ENCODE measurements around the gene RNF112.
A peak's percentile ranks its signal among the peaks of the same experiment; 100 is the strongest.

RNF112 gene

DNA sequence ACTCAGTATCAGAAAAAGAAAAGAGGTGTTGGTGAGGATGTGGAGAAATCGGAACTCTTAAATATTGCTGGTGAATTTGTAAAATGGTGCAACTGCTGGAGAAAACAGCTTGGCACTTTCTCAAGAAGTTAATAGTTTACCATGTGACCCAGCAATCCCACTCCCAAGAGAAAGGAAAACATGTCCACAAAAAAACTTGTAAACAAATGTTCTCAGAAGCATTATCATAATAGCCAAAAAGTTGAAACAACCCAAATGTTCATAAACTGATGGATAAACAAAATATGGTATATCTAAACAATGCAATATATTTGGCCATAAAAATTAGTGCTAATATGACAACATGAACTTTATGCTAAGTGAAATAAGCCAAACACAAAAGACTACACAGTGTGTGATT lies 35.3 kb upstream of the RNF112 start:
- DNase-seq (ENCODE audit: low read depth): no peak

DNA sequence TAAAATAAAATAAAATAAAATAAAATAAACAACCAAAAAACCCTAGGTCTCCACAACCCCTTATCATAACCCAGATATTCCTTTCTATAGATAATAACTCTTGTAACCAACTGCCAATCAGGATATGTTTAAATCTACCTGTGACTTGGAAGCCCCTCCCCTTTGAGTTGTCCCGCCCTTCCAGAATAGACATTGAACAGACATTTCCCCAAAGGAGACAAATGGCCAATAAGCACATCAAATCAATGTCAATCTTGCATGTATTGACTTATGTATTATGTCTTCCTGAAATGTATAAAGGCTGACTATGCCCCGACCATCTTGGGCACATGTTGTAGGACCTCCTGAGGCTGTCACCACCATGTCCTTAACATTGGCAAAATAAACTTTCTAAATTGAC lies 34.2 kb upstream of the RNF112 start:
- no peak for DNase-seq (ENCODE audit: low read depth)

DNA sequence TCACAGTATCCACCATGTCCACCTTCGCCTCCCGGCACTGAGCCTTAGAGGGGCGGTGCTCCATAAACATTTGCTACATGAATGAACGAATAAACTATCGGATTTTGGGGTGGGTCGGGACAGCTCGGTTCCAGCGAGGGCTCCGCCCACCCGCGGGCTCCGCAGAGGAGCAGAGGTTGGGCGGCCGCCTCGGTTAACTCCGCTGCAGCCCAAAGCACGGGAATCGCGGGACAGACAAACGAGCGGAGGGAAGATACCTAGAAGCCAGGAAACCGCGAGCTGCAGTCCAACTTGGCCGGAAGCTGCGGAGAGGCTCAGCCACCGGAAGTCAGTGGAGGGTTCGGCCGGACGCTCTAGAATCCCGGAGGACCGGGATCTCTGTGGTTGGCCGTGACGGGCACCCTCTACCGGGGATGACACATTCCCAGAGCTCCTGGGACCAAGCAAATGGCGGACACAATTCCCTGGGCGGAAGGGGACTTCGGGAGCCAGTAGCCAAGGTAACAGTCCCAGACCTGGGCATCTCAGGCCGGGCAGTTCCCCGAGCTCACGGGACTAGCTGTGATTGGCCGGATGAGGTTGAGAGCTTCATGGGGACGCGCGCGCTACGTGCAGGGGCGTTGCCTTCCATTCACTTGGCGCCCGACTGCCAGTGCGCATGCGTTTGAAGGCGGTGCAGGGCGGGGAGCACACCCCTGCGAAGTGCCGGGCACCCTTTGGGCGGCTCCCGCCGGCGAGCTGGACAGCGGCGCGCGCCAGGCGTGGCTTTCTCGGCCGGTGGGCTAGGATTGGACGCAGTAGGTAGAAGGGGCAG lies 33.2 kb upstream of the RNF112 start:
- DNase-seq (ENCODE audit: low read depth): peak; percentile 94

DNA sequence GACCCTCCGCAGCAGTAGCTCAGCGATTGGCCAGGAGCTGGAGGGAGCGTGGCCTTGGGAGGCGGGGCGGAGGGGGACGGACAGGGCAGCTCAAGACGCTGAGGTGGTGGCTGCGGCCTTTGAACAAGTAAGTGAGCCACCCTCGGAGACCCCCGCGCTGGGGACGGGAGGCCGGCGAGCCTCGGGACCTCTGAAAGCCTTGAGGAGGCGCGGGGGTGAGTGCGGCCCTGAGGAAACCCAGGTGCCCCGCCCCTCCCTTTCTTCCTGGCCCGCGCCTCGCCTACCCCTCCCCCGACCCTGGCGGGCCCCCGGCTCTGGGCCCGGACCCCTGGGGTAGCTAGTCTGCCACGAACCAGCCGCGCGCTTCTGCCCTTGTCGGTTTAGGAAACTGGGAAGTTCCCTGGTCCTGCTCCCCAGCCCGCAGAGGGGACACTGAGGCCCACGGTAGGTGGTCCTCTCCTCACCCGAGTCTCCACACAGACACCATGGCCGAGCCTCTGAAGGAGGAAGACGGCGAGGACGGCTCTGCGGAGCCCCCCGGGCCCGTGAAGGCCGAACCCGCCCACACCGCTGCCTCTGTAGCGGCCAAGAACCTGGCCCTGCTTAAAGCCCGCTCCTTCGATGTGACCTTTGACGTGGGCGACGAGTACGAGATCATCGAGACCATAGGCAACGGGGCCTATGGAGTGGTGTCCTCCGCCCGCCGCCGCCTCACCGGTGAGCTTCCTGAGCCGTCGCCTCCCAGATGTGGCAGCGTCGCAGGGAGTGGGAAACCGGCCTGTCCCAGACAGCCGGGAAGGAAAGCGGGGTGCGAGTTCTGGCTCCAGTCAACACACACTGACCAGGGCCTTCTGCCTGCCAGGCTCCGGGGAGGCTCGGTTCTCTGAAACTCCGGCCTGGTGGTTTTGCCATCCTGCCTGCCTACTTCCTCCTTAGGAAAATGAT lies 32.3 kb upstream of the RNF112 start, which contains the start of gene MAPK7:
TSS of gene MAPK7 (plus strand) at position 83 of the 945 bp plus-strand sequence. CDS start at position 486, 403 bp downstream.
- DNase-seq (ENCODE audit: low read depth): no peak

DNA sequence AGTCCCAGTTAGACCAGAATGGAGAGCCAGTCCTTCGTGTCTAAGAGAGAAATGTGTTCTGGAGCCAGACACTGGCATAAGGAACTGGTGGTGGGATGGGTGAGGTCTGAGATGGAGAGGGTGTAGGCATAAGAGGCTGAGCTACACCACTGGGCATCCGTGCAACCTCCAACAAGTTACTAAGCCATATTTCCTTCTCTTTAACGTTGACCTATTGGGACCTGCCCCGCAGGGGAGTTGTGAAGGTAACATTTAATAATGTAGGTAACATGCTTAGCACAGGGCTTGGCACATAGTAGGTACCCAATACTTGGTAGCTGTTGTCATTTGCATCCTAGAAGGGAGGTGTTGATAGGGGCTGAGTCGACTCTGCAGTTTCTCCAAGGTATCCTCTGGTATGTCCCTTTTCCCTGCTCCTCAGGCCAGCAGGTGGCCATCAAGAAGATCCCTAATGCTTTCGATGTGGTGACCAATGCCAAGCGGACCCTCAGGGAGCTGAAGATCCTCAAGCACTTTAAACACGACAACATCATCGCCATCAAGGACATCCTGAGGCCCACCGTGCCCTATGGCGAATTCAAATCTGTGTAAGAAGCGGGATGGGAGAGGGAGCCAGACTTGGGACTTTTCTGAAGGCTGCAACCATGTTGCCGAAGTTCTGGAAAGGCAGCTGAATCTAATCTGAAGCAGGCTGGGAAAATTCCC lies 31.5 kb upstream of the RNF112 start:
- DNase-seq (ENCODE audit: low read depth): no peak

DNA sequence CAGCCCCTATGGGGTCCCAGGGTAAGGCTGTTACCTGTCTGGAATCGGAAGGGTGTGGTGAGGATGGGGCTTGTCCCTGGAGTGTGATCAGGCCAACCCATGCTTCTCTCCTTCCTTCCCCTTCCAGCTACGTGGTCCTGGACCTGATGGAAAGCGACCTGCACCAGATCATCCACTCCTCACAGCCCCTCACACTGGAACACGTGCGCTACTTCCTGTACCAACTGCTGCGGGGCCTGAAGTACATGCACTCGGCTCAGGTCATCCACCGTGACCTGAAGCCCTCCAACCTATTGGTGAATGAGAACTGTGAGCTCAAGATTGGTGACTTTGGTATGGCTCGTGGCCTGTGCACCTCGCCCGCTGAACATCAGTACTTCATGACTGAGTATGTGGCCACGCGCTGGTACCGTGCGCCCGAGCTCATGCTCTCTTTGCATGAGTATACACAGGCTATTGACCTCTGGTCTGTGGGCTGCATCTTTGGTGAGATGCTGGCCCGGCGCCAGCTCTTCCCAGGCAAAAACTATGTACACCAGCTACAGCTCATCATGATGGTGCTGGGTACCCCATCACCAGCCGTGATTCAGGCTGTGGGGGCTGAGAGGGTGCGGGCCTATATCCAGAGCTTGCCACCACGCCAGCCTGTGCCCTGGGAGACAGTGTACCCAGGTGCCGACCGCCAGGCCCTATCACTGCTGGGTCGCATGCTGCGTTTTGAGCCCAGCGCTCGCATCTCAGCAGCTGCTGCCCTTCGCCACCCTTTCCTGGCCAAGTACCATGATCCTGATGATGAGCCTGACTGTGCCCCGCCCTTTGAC lies 30.3 kb upstream of the RNF112 start:
- no peak for DNase-seq (ENCODE audit: low read depth)

DNA sequence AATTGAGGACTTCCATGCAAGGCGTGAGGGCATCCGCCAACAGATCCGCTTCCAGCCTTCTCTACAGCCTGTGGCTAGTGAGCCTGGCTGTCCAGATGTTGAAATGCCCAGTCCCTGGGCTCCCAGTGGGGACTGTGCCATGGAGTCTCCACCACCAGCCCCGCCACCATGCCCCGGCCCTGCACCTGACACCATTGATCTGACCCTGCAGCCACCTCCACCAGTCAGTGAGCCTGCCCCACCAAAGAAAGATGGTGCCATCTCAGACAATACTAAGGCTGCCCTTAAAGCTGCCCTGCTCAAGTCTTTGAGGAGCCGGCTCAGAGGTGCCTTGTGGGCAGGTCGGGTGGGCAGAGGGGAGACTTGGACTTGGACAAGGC lies 29.7 kb upstream of the RNF112 start:
- DNase-seq (ENCODE audit: low read depth): no peak

DNA sequence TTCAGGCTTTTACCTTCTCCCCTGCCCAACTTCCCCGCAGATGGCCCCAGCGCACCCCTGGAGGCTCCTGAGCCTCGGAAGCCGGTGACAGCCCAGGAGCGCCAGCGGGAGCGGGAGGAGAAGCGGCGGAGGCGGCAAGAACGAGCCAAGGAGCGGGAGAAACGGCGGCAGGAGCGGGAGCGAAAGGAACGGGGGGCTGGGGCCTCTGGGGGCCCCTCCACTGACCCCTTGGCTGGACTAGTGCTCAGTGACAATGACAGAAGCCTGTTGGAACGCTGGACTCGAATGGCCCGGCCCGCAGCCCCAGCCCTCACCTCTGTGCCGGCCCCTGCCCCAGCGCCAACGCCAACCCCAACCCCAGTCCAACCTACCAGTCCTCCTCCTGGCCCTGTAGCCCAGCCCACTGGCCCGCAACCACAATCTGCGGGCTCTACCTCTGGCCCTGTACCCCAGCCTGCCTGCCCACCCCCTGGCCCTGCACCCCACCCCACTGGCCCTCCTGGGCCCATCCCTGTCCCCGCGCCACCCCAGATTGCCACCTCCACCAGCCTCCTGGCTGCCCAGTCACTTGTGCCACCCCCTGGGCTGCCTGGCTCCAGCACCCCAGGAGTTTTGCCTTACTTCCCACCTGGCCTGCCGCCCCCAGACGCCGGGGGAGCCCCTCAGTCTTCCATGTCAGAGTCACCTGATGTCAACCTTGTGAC lies 29.1 kb upstream of the RNF112 start:
- no peak for DNase-seq (ENCODE audit: low read depth)

DNA sequence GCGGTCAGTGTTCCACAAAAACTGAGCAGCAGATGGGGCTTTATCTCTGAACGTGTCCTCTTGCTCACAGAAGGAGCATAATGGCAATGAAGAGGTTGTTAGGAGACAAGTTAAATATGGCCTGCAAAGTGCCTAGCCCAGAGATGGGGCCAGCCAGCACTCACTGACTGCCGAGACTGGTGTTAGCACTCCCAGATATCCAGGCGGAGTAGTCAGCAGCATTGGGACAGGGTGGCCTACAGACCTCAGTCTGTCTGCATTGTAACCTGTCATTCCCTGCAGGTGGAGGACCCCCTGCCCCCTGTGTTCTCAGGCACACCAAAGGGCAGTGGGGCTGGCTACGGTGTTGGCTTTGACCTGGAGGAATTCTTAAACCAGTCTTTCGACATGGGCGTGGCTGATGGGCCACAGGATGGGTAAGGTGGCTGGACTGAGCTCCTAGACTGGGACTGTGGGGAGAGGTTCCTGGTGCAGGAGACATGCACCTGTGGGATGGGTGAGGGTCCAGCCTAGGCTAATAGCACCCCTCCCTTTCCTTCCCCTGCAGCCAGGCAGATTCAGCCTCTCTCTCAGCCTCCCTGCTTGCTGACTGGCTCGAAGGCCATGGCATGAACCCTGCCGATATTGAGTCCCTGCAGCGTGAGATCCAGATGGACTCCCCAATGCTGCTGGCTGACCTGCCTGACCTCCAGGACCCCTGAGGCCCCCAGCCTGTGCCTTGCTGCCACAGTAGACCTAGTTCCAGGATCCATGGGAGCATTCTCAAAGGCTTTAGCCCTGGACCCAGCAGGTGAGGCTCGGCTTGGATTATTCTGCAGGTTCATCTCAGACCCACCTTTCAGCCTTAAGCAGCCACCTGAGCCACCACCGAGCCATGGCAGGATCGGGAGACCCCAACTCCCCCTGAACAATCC lies 28.2 kb upstream of the RNF112 start:
- no peak for DNase-seq (ENCODE audit: low read depth)

DNA sequence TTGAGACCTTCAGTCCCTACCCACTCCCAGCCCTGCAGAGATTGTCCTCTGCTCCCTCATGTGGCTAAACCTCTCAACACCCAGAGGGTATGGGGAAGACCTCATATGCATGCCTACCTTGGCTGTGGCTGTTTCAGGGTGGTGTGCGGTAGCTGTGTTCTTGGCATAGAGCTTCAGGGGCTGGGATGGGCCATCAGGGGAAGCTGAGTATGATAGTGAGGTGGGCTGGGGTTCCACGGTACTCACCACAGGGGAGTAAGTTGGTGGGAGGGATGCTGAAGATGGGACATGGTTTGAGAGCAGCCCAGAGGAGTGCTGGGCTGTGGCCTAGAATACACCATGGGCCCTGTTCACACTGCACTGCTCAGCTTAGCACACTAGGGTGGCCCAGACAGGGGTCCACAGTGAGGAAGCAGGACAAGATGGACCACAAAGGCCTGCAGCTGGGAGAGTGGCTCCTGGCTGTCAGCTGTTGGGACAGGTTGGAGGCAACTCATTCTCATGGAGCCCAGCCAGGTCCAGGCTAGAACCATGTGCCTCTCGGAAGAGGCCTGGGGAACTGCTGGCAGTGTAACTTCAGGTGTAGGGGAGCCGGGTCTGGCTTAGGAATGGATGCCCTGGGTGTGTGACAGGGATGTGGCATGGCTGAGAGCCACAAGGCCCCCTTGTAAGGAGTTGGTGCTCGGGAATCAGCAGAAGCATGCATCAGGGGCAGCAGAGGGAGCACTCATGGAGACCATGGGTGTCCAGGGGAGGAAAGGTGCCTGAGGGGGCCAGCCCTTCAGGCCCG lies 27.2 kb upstream of the RNF112 start:
- no peak for DNase-seq (ENCODE audit: low read depth)

DNA sequence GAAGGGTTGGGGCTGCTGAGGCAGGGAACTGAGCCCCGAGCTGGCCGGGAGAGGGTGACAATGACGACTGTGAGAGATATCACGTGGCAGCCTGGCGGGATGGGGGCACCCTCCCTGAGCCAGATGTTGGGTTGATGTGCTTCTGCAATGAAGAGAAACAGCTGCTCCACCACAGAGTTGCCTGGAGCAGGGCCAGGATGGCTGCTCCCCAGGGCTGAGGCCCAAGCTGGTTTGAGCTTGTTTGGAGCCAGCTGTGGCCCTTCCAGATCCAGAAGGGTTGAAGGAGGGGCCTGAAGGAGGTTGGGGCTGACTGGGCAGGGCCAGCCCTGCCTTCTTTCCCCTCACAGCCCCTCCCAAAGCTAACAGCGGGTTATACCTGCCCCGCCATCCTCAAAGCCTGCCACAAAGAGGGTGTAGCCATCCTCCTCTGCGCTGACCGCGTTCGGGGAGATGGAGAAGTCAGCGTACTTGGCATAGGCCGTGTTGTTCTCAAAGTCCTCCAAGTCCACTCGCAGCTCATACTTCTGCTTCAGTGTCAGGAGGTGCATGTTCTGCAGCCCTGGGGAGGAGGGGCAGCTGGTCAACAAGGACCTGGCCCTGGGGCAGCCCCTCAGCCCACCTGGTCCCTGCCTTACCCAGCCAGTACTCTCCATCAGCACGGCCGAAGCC lies 26.2 kb upstream of the RNF112 start:
- peak; percentile 35 for DNase-seq (ENCODE audit: low read depth)

DNA sequence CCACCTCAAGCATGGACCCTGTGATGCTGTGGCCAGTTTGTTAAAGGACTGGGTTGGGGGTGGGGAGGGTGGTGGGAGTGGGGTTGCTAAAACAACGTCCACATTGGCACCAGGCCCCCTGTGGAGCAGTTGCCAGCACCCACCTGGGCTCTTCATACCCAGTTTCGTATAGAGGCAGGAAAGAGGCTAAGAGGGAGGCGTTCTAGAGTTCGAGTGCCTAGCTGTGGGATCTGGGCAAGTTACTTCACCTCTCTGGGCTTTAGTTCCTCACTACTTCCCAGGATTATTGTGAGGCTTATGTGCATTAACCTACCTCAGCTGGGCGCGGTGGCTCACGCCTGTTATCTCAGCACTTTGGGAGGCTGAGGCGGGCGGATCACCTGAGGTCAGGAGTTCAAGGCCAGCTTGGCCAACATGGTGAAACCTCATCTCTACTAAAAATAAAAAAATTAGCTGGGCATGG lies 25.5 kb upstream of the RNF112 start:
- DNase-seq (ENCODE audit: low read depth): no peak

DNA sequence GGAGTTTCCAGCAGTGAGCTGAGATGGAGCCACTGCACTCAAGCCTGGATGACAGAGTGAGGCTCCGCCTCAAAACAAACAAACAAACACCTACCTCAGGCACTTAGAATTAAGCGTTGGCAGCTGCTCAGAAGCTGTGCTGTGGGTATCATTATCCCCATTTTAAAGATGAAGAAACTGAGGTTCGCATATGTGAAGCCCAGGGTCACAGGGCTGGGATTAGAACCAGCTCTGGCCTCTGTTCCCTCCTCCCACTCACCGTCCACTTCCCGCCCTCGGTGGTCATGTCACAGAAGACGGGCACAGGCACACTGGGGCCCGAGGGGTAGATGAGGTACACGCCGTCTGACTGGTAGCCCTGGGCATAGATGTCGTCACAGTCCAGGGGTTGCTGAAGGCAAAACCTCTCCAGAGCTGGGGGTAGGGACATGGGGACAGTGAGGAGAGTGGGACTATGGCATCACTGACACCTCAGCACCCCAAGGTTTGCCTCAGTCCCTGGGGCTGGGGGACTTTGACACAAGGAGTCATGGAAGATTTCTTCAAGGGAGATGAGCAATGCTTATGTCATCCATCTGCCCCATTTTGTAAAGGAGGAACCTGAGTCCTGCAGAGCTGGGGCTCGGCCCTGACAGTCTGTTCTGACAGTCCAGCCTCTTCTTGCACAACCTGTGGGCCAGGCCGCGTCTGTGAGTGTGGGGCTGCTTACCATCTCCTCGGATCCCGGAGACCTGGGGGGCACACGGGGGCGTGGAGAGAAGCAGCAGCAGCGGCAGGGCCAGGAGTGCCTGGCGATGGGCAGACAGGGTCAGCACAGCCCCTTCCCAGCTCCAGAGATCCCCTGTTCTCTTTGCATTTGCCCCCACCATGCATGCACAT lies 24.7 kb upstream of the RNF112 start:
- DNase-seq (ENCODE audit: low read depth): no peak

DNA sequence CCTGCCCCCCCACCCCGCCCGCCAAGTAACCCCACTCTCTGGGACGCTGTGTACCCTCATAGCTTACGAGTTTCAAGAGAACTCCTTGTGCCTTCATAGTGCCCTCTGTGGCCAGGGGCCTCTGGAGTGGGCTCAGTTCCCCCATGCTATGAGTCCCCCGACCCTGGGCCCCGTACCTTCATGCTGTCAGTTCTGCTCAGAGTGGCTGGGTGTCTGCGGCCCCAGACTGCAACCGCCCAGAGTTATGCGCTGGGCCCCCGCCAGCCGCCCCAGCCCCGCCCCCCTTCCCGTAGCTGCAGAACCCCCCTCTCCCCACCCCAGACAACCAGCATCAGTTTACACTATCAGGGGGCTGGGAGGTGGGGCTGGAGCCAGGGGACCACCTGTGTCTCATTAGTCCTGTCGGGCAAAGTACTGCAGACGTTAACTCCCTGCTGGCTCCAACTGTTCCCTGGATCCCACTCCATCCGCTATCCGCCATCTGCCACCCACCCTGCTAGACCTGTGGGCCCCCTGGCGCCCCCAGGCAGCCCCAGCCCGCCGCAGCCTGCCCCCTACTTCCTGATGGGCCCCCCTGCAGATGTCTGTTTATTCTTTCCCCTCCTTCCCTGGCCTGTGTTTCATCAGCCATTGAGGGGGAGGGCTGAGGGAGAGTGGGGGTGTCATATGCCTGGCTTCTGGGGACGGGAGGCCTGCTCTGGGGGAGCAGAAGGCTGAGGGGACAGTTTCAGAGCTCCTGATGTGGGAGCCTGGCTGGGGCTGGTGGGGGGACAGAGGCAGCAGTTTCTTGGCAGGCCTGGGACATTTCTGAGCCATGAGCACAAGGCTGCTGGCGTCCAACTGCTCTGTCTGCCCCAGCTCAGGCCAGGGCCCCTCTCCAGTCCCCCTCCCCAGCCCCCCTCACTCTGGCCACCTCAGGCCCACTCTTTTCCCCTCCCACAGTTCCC lies 23.8 kb upstream of the RNF112 start, which contains the start of gene MFAP4:
TSS of gene MFAP4 (minus strand) at position 217 of the 947 bp plus-strand sequence. CDS start at position 182, 35 bp downstream.
- DNase-seq (ENCODE audit: low read depth): no peak

DNA sequence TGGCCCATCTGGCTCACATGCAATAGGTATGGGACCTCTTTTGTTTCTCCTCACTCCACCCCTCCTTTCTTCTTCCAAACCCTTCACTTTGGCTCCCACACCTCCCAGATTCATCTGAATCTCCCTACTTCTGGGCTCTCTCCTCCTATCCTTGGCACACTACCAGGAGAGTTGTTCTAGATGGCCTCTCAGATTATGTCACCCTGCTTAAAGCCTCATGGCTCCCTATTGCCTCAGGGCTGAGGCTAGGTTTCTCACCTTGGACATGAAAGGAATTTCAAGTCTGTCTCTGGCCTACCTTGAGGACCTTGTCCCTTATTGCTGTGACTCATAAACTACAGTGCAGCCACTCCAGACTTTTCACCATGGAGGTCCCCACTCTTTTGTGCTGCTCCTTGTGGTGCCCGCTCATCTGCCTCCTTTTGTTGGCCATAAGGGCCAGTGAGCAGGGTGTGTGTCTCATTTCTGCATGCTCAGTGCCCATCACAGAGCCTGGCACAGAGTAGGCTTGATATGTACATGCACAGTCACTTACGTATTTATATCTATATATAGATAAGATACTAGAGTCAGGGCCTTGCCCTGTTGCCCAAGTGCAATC lies 23.0 kb upstream of the RNF112 start:
- DNase-seq (ENCODE audit: low read depth): no peak

All from non-pigmented ciliary epithelial cell (primary cell).